OCI-LY3 (cell line): ENCODE measurements around the gene FBXO21.

Experiments
- CTCF ChIP-seq: fragments of 200-600, 300-600 bp; sonication (generic); IDR thresholded peaks from 2 replicates; pipeline ENCODE4 v1.5.1; 2014; ENCODE audit warnings: antibody characterized with exemption, low read length, low read depth
- EZH2phosphoT487 ChIP-seq: fragments of 200-600 bp; shearing (Covaris generic); IDR thresholded peaks from 2 replicates; pipeline ENCODE4 v1.6.1; 2018; ENCODE audit warnings: antibody characterized with exemption, mixed run types, low read depth

- TF ChIP-seq CTCF = peak; percentile 86
- TF ChIP-seq EZH2phosphoT487 = no peak
Observed at GRCh38 chr12:117155278-117156060, 34.8 kb downstream of the FBXO21 start.
